Common myeloid progenitor, CD34-positive (primary cell): ENCODE results near the gene ESR1.

Source experiments
- CTCF ChIA-PET: fragments of 350-600 bp; sonication (Branson Sonifier 250); formaldehyde crosslinking; loops from one replicate; lab custom pipeline; 2021; ENCODE audit warnings: antibody characterized with exemption; lab: Charles Lee
- POLR2A ChIA-PET: fragments of 350-600 bp; sonication (Branson Sonifier 250); formaldehyde crosslinking; loops from one replicate; lab custom pipeline; 2021; ENCODE audit warnings: antibody characterized with exemption; lab: Charles Lee
- DNase-seq, 3 donors: peaks; one replicate each; pipeline versions ENCODE4 v3.0.0 to v3.0.0-alpha.2; 2013
- H3K27ac ChIP-seq, 2 experiments: 1 replicate in 1 of 2; 2 replicates in 1 of 2; pipeline ENCODE4 v1.7.0; 2013; ENCODE audit warnings: inconsistent platforms in 2 of 2, low read length in 2 of 2, mild to moderate bottlenecking in 2 of 2, low read depth in 1 of 2, moderate library complexity in 1 of 2; ENCODE audit not compliant: severe bottlenecking in 2 of 2, insufficient read depth in 1 of 2, poor library complexity in 1 of 2
- H3K27me3 ChIP-seq, 5 experiments: replicated peaks in 2 of 5; 1 replicate in 3 of 5; 2 replicates in 2 of 5; pipeline versions ENCODE4 v1.6.1 to v1.7.0; 2013; ENCODE audit warnings: low read length in 4 of 5, mild to moderate bottlenecking in 2 of 5, moderate library complexity in 2 of 5, inconsistent platforms in 1 of 5; ENCODE audit not compliant: insufficient read depth in 5 of 5, control insufficient read depth in 4 of 5
- H3K36me3 ChIP-seq, 4 experiments: 1 replicate in 2 of 4; 2 replicates in 2 of 4; pipeline versions ENCODE4 v1.6.1 to v1.7.0; 2013; ENCODE audit warnings: low read length in 3 of 4, control low read depth in 1 of 4, mild to moderate bottlenecking in 1 of 4; ENCODE audit not compliant: control insufficient read depth in 4 of 4, insufficient read depth in 4 of 4
- H3K4me1 ChIP-seq, 4 experiments: 1 replicate in 3 of 4; 2 replicates in 1 of 4; pipeline versions ENCODE4 v1.6.1 to v1.7.1; 2013; ENCODE audit warnings: low read length in 3 of 4, mild to moderate bottlenecking in 3 of 4, control low read depth in 1 of 4, inconsistent platforms in 1 of 4, moderate library complexity in 1 of 4; ENCODE audit not compliant: control insufficient read depth in 4 of 4, insufficient read depth in 4 of 4; ENCODE audit errors: control extremely low read depth in 1 of 4
- H3K4me3 ChIP-seq, 7 experiments: 1 replicate in 4 of 7; 2 replicates in 3 of 7; pipeline versions ENCODE4 v1.5.1 to v1.7.0; 2013; ENCODE audit warnings: mild to moderate bottlenecking in 7 of 7, low read length in 6 of 7, moderate library complexity in 6 of 7, inconsistent platforms in 2 of 7, low read depth in 2 of 7, control low read depth in 1 of 7; ENCODE audit not compliant: insufficient read depth in 4 of 7, control insufficient read depth in 1 of 7; ENCODE audit errors: extremely low read depth in 1 of 7
- H3K9me3 ChIP-seq, 5 experiments: 1 replicate in 4 of 5; 2 replicates in 1 of 5; pipeline versions ENCODE4 v1.6.1 to v1.7.1; 2013; ENCODE audit warnings: low read length in 4 of 5, mild to moderate bottlenecking in 2 of 5, inconsistent platforms in 1 of 5, low read depth in 1 of 5, moderate library complexity in 1 of 5; ENCODE audit not compliant: control insufficient read depth in 4 of 5, insufficient read depth in 2 of 5; ENCODE audit errors: control extremely low read depth in 1 of 5
- WGBS: methylation state at CpG from one replicate; pipeline ENCODE4 v1.1.5; 2013; ENCODE audit not compliant: insufficient coverage; 5-methylcytosine and 5-hydroxymethylcytosine counted together

Gene ESR1

GRCh38 chr6:151765444-151765886 lies 42.0 kb upstream of the ESR1 start:
- Histone ChIP-seq H3K27ac (no peak overlapping the region), H3K4me3 (no peak overlapping the region), H3K9me3 (no peaks in the 10 kb centered on the region), H3K4me1 (peaks cover 0 to 7% (median 4%) of the 10 kb centered on the region in 4 experiments), H3K36me3 (no peaks in the 10 kb centered on the region), H3K27me3 (no peaks in the 10 kb centered on the region)
- DNase-seq, result peak; percentile 57 to 75 (median 72)
- ChIA-PET CTCF (interaction anchor here (0.6 to 2.4 kb wide), 10 partner anchors 9 to 360 kb away, joined by 3 to 12 read pairs (median 4); partner anchors contain the start of gene ESR1), POLR2A (no interaction called here)
- 0% methylated on average over 1 of the region's 2 CpGs for WGBS

GRCh38 chr6:151772446-151772845 lies 35.0 kb upstream of the ESR1 start:
- no peaks in the 10 kb centered on the region for H3K36me3 ChIP-seq
- WGBS, result no CpG with 5 or more reads among the region's 1 CpG
- CTCF ChIA-PET, result no interaction called here
- no peaks in the 10 kb centered on the region for H3K9me3 ChIP-seq
- POLR2A ChIA-PET, result no interaction called here
- no peaks in the 10 kb centered on the region for H3K4me1 ChIP-seq
- no peak for DNase-seq
- no peak overlapping the region for H3K4me3 ChIP-seq
- no peak overlapping the region for H3K27ac ChIP-seq
- H3K27me3 ChIP-seq, result no peaks in the 10 kb centered on the region

GRCh38 chr6:151773382-151773781 lies 34.1 kb upstream of the ESR1 start:
- 100% methylated on average over 2 of the region's 3 CpGs for WGBS
- CTCF ChIA-PET, result no interaction called here
- Histone ChIP-seq H3K9me3 (no peaks in the 10 kb centered on the region), H3K4me3 (no peak overlapping the region), H3K27ac (no peak overlapping the region), H3K36me3 (no peaks in the 10 kb centered on the region), H3K27me3 (no peaks in the 10 kb centered on the region), H3K4me1 (no peaks in the 10 kb centered on the region)
- POLR2A ChIA-PET, result no interaction called here
- no peak for DNase-seq

- no peaks in the 10 kb centered on the region for H3K36me3 ChIP-seq
- no peaks in the 10 kb centered on the region for H3K27me3 ChIP-seq
- POLR2A ChIA-PET, result no interaction called here
- peaks cover 0 to 3% (median 0%) of the 10 kb centered on the region in 5 experiments for H3K9me3 ChIP-seq
- no CpG with 5 or more reads among the region's 2 CpGs for WGBS
- H3K27ac ChIP-seq, result no peak overlapping the region
- H3K4me3 ChIP-seq, result no peak overlapping the region
- CTCF ChIA-PET, result no interaction called here
- no peak for DNase-seq
- H3K4me1 ChIP-seq, result no peaks in the 10 kb centered on the region
Measured at GRCh38 chr6:151782560-151782959, 24.9 kb upstream of the ESR1 start.

- no peak for DNase-seq
- H3K27ac ChIP-seq, result no peak overlapping the region
- CTCF ChIA-PET, result no interaction called here
- H3K9me3 ChIP-seq, result peaks cover 0 to 7% (median 0%) of the 10 kb centered on the region in 5 experiments
- POLR2A ChIA-PET, result no interaction called here
- no peaks in the 10 kb centered on the region for H3K36me3 ChIP-seq
- H3K4me1 ChIP-seq, result no peaks in the 10 kb centered on the region
- no CpG with 5 or more reads among the region's 2 CpGs for WGBS
- no peaks in the 10 kb centered on the region for H3K27me3 ChIP-seq
- H3K4me3 ChIP-seq, result no peak overlapping the region
Measured at GRCh38 chr6:151783692-151784091, 23.8 kb upstream of the ESR1 start.

- DNase-seq, result no peak
Measured at GRCh38 chr6:151784441-151785214, 22.9 kb upstream of the ESR1 start.

GRCh38 chr6:151796842-151797530 lies 10.5 kb upstream of the ESR1 start:
- no peaks in the 10 kb centered on the region for H3K4me1 ChIP-seq
- H3K27me3 ChIP-seq, result no peaks in the 10 kb centered on the region
- 95% methylated on average over 2 of the region's 5 CpGs for WGBS
- DNase-seq, result no peak
- H3K9me3 ChIP-seq, result no peaks in the 10 kb centered on the region
- no peak overlapping the region for H3K4me3 ChIP-seq
- H3K36me3 ChIP-seq, result no peaks in the 10 kb centered on the region
- no peak overlapping the region for H3K27ac ChIP-seq
- ChIA-PET POLR2A (no interaction called here), CTCF (no interaction called here)

More at GRCh38 chr6:151784441-151785214, 22.9 kb upstream of the ESR1 start:
- no peak overlapping the region for H3K27ac ChIP-seq
- H3K4me1 ChIP-seq, result no peaks in the 10 kb centered on the region
- H3K27me3 ChIP-seq, result no peaks in the 10 kb centered on the region
- POLR2A ChIA-PET, result no interaction called here
- no peak overlapping the region for H3K4me3 ChIP-seq
- CTCF ChIA-PET, result no interaction called here
- H3K9me3 ChIP-seq, result peaks cover 0 to 8% (median 0%) of the 10 kb centered on the region in 5 experiments
- no peaks in the 10 kb centered on the region for H3K36me3 ChIP-seq
